ENCODE data around the gene CTH.

DNA sequence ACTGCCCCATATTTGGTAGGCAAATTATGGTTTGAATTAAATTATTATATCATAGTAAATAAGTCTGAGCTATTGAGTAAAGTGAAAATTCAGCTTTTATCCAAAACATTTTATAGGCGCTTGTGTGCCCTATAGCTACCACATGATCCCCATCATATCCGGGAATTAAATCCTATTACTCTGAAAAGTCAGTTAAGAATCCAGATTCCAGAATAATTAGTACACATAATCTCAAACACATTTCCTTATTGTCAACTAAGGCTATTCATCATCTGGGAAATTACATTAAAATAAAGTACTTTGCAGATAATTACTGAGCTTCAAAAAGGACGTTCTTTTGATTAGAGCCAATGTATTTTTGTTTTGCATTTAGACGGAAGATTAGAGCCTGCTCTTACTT, 72.3 kb downstream of the CTH start:
- TF ChIP-seq ZNF274 (IDR thresholded peaks at IDR 0.05; ENCODE audit: low read depth, low read length): no peak
- TF ChIP-seq SUZ12 (IDR thresholded peaks at IDR 0.05; ENCODE audit: extremely low read depth, insufficient read depth, insufficient read length): no peak
